Gastroesophageal sphincter (tissue), 3 donors: Measurements from ENCODE around the gene HYAL1.

Source experiments
- EP300 ChIP-seq: sonication (generic); formaldehyde crosslinking; IDR thresholded peaks from one replicate; pipeline ENCODE4 v1.6.1; 2017; ENCODE audit warnings: antibody characterized with exemption, mild to moderate bottlenecking
- POLR2AphosphoS5 ChIP-seq: sonication (generic); formaldehyde crosslinking; IDR thresholded peaks from one replicate; pipeline ENCODE4 v1.6.1; 2017; ENCODE audit warnings: antibody characterized with exemption
- TF ChIP-seq, protein P1 (sequence below), 4 experiments: fragments of 200-600 bp in 2 of 4; fragments of 450-650 bp in 2 of 4; sonication (generic) in 1 of 4; IDR thresholded peaks; one replicate each; pipeline ENCODE4 v1.5.1; 2017 to 2019; ENCODE audit warnings: antibody characterized with exemption in 4 of 4, mild to moderate bottlenecking in 2 of 4, moderate library complexity in 2 of 4

DNA sequence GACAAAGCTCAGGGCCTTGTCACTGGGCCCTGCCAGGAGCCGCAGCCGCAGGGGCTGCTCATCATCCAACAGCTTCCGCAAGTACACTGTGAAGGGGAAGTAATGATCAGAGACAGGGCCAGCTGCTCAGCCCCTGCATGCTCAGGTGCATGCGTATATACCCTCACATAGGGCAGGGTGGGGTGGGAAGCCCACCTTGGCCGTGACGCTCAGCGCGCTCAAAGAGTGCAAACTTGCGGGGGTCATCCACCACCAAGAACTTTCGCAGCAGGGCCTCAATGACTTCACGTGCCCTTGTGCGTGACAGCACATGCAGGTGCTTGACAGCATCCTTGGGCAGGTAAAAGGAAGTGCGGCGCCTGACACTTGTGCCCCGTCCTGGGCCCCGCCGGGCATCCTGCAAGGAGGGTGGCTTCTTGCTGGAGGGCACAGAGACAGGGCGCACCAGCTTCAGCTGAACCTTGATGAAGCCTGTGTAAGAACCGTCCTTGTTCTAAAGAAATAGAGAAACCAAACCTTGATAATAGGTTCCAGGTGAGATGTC lies 28.1 kb upstream of the HYAL1 start:
- TF ChIP-seq, protein P1, sequence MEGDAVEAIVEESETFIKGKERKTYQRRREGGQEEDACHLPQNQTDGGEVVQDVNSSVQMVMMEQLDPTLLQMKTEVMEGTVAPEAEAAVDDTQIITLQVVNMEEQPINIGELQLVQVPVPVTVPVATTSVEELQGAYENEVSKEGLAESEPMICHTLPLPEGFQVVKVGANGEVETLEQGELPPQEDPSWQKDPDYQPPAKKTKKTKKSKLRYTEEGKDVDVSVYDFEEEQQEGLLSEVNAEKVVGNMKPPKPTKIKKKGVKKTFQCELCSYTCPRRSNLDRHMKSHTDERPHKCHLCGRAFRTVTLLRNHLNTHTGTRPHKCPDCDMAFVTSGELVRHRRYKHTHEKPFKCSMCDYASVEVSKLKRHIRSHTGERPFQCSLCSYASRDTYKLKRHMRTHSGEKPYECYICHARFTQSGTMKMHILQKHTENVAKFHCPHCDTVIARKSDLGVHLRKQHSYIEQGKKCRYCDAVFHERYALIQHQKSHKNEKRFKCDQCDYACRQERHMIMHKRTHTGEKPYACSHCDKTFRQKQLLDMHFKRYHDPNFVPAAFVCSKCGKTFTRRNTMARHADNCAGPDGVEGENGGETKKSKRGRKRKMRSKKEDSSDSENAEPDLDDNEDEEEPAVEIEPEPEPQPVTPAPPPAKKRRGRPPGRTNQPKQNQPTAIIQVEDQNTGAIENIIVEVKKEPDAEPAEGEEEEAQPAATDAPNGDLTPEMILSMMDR (IDR thresholded peaks at IDR 0.05): no peak
- TF ChIP-seq POLR2AphosphoS5: no peak
- TF ChIP-seq EP300: no peak
